Neural cell (in vitro differentiated cells): ENCODE results near the gene MEMO1. TPM values are rescaled to one million over a fixed set of nuclear protein-coding genes. Genes with fewer than 3 reads are reported as not detected.
A peak's percentile ranks its signal among the peaks of the same experiment; 100 is the strongest.

Experiments
- H2AFZ ChIP-seq: fragments of 200-600, 300-800 bp; sonication (generic), shearing (Covaris generic); 2 replicates; pipeline ENCODE4 v1.6.0; 2014; ENCODE audit warnings: low read depth, mild to moderate bottlenecking, antibody characterized with exemption, low read length, moderate library complexity
- H3F3A ChIP-seq: fragments of 200-600 bp; shearing (Covaris generic); 2 replicates; pipeline ENCODE4 v1.6.1; 2016; ENCODE audit warnings: mild to moderate bottlenecking, moderate library complexity, mixed read lengths, antibody characterized with exemption, low read length; ENCODE audit not compliant: insufficient read depth, poor library complexity, severe bottlenecking
- H3K27ac ChIP-seq: fragments of 200-600, 300-800 bp; sonication (generic), shearing (Covaris generic); 2 replicates; pipeline ENCODE4 v1.5.1; 2014; ENCODE audit warnings: mild to moderate bottlenecking, low read length, moderate library complexity
- H3K27me3 ChIP-seq: fragments of 300-800, 200-600 bp; sonication (generic), shearing (Covaris generic); 2 replicates; pipeline ENCODE4 v1.6.0; 2014; ENCODE audit warnings: mild to moderate bottlenecking, low read depth, low read length, moderate library complexity; ENCODE audit not compliant: insufficient read depth
- H3K36me3 ChIP-seq: fragments of 300-800, 200-600 bp; sonication (generic), shearing (Covaris generic); 2 replicates; pipeline ENCODE4 v1.5.1; 2014; ENCODE audit warnings: mild to moderate bottlenecking, antibody characterized with exemption, low read length, moderate library complexity; ENCODE audit not compliant: insufficient read depth
- H3K4me2 ChIP-seq: fragments of 300-800, 200-600 bp; sonication (generic), shearing (Covaris generic); 2 replicates; pipeline ENCODE4 v1.6.0; 2014; ENCODE audit warnings: mild to moderate bottlenecking, low read length
- H3K4me3 ChIP-seq: fragments of 300-800, 200-600 bp; sonication (generic), shearing (Covaris generic); 2 replicates; pipeline ENCODE4 v1.5.1; 2014; ENCODE audit warnings: mild to moderate bottlenecking, low read length, moderate library complexity
- H3K79me2 ChIP-seq: fragments of 200-600 bp; shearing (Covaris generic); replicated peaks from 2 replicates; pipeline ENCODE4 v1.6.0; 2014; ENCODE audit warnings: mild to moderate bottlenecking, low read length, moderate library complexity; ENCODE audit not compliant: insufficient read depth
- H3K9ac ChIP-seq: fragments of 300-800, 200-600 bp; sonication (generic), shearing (Covaris generic); 2 replicates; pipeline ENCODE4 v1.6.1; 2016; ENCODE audit warnings: mild to moderate bottlenecking, low read length, mixed read lengths
- H3K9me2 ChIP-seq: fragments of 200-600 bp; shearing (Covaris generic); 2 replicates; pipeline ENCODE4 v1.6.1; 2016; ENCODE audit warnings: mild to moderate bottlenecking, low read length, mixed read lengths; ENCODE audit not compliant: insufficient read depth
- H3K9me3 ChIP-seq: fragments of 200-600, 300-800 bp; sonication (generic), shearing (Covaris generic); 2 replicates; pipeline ENCODE4 v1.6.1; 2016; ENCODE audit warnings: mild to moderate bottlenecking, mixed run types, low read length, moderate library complexity, mixed read lengths
- H4K20me1 ChIP-seq: fragments of 200-600 bp; shearing (Covaris generic); 2 replicates; pipeline ENCODE4 v1.6.1; 2016; ENCODE audit warnings: mild to moderate bottlenecking, mixed run types; ENCODE audit not compliant: insufficient read depth
- EZH2 ChIP-seq: fragments of 200-600, 300-800 bp; shearing (Covaris generic), sonication (generic); IDR thresholded peaks from 2 replicates; pipeline ENCODE4 v1.6.1; 2014; ENCODE audit warnings: antibody characterized with exemption, low read length, borderline replicate concordance, mild to moderate bottlenecking; ENCODE audit not compliant: insufficient read depth, poor library complexity, severe bottlenecking
- MXI1 ChIP-seq: fragments of 450-650 bp; conservative IDR thresholded peaks from 2 replicates; pipeline ENCODE4 v1.6.1; 2014; ENCODE audit warnings: antibody characterized with exemption, mild to moderate bottlenecking; ENCODE audit not compliant: poor library complexity, severe bottlenecking
- RAD21 ChIP-seq: fragments of 450-650 bp; conservative IDR thresholded peaks from 2 replicates; pipeline ENCODE4 v1.6.1; 2014; ENCODE audit warnings: antibody characterized with exemption, mild to moderate bottlenecking, moderate library complexity
- REST ChIP-seq: IDR thresholded peaks from 2 replicates; pipeline ENCODE4 v1.6.1; 2012; ENCODE audit warnings: borderline replicate concordance
- SMC3 ChIP-seq: fragments of 450-650 bp; conservative IDR thresholded peaks from 2 replicates; pipeline ENCODE4 v1.6.1; 2014; ENCODE audit warnings: antibody characterized with exemption, mild to moderate bottlenecking, moderate library complexity; ENCODE audit not compliant: poor library complexity
- TAF1 ChIP-seq: IDR thresholded peaks from 2 replicates; pipeline ENCODE4 v1.6.1; 2012; ENCODE audit warnings: low read depth
- polyA plus RNA-seq: library from polyadenylated mRNA; depleted of rRNA; stranded (reverse); fragments of >200 nt; gene quantifications from 2 replicates; pipeline ENCODE4 v1.2.3, GENCODE V29; 2014

The MEMO1 gene
- polyA plus RNA-seq, 1 donor from 2014 or later, result 124 TPM

- Histone ChIP-seq H3K4me3 (peak overlapping the region; percentile 98), H3K9me2 (no peaks in the 10 kb centered on the region), H3K9me3 (no peaks in the 10 kb centered on the region), H2AFZ (no peak overlapping the region), H3F3A (peaks cover 14% of the 10 kb centered on the region), H3K27ac (peak overlapping the region; percentile 65), H4K20me1 (peaks cover 7% of the 10 kb centered on the region), H3K79me2 (peaks cover 49% of the 10 kb centered on the region), H3K27me3 (no peaks in the 10 kb centered on the region), H3K9ac (peak overlapping the region; percentile 78), H3K4me2 (peak overlapping the region; percentile 91), H3K36me3 (no peaks in the 10 kb centered on the region)
- no peak for TF ChIP-seq EZH2
- TF ChIP-seq MXI1, result peak; percentile 55
Observed at GRCh38 chr2:32009516-32010256, 1.1 kb downstream of the MEMO1 start.

DNA sequence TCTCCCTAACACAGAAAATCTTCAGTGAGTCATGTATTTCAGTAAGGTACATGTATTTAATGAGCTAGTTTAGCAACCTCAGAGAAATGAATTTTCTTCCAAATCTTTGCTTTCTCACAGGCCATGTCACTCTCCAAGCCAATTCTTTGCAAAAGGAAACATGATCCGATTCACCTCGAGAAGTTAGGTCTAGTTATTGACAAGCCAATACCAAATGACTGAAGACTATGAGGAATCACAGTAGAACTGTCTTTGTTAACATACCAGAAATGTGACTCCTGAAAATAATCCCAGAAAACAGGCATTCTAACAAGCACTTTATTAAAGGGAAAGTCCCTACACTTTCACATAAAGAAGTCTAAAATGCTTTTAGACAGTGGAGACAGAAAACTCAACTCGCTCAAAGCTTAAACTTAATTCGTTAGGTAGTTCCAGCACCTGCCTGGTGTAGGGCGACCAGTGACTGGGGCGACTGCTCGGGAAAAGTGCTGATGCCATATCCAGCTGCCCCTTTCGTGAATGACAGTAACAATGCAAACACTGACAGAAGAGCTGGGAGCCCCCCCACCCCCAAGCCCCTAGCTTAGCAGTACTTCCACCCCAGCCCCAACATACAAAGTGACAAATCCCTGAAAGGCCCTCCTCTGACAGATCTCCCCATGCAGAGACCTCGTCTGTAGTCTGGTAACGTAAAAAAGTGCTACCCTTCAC, 1.8 kb downstream of the MEMO1 start:
- Histone ChIP-seq H3K36me3 (no peaks in the 10 kb centered on the region), H3K27ac (peak overlapping the region; percentile 65), H3K9me3 (no peaks in the 10 kb centered on the region), H4K20me1 (peaks cover 7% of the 10 kb centered on the region), H3K4me3 (peak overlapping the region; percentile 98), H3K9me2 (no peaks in the 10 kb centered on the region), H3K4me2 (peak overlapping the region; percentile 91), H3K9ac (peak overlapping the region; percentile 78), H3F3A (peaks cover 14% of the 10 kb centered on the region), H3K27me3 (no peaks in the 10 kb centered on the region), H3K79me2 (peaks cover 56% of the 10 kb centered on the region), H2AFZ (no peak overlapping the region)
- TF ChIP-seq SMC3, result peak; percentile 6
- no peak for TF ChIP-seq TAF1
- no peak for TF ChIP-seq EZH2

- peaks cover 14% of the 10 kb centered on the region for H3F3A ChIP-seq
- TF ChIP-seq SMC3, result no peak
- TF ChIP-seq EZH2, result no peak
- TF ChIP-seq RAD21, result no peak
- TF ChIP-seq REST, result no peak
- H3K4me2 ChIP-seq, result peak overlapping the region; percentile 44
Observed at GRCh38 chr2:32007121-32007391, 3.8 kb downstream of the MEMO1 start.

More at GRCh38 chr2:32007121-32007391, 3.8 kb downstream of the MEMO1 start:
- Histone ChIP-seq H3K27ac (no peak overlapping the region), H3K9me3 (no peaks in the 10 kb centered on the region), H4K20me1 (peaks cover 7% of the 10 kb centered on the region), H2AFZ (no peak overlapping the region), H3K4me3 (peak overlapping the region; percentile 98), H3K9ac (no peak overlapping the region), H3K36me3 (no peaks in the 10 kb centered on the region), H3K9me2 (no peaks in the 10 kb centered on the region), H3K27me3 (no peaks in the 10 kb centered on the region), H3K79me2 (peaks cover 65% of the 10 kb centered on the region)
